Uterus (tissue), 2 donors: ENCODE results near the gene ILK.

ENCODE experiments used
- POLR2A ChIP-seq, 2 donors: fragments of 450-650 bp; IDR thresholded peaks; one replicate each; pipeline ENCODE4 v1.6.1; 2016; ENCODE audit warnings: antibody characterized with exemption in 2 of 2, mild to moderate bottlenecking in 1 of 2, moderate library complexity in 1 of 2
- TF ChIP-seq, protein P1 (sequence below), 4 experiments: fragments of 200-600 bp in 2 of 4; fragments of 450-650 bp in 2 of 4; sonication (generic) in 2 of 4; IDR thresholded peaks; one replicate each; pipeline ENCODE4 v1.5.1; 2016 to 2019; ENCODE audit warnings: antibody characterized with exemption in 4 of 4, mild to moderate bottlenecking in 2 of 4, moderate library complexity in 1 of 4

DNA sequence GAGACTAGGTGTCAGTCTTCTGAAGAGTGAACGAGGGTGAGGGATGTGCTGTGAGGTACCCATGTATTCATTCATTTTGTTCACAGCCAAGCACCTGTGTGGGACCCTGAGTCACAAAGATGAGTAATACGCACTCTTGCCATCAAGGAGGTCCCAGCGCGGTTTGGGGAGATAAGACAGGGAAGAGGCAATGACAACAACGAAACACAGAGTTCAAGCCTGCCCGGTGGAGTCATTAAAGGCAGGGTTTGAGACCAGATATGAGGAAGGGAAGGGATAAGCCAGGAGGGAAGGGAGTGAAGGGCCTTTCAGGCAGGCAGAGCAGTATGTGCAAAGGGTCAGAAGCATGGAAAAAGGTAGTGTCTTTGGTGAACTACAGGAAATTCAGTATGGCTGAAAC, 47.4 kb downstream of the ILK start:
- no peak for TF ChIP-seq POLR2A (IDR thresholded peaks at IDR 0.05)
- TF ChIP-seq, protein P1, sequence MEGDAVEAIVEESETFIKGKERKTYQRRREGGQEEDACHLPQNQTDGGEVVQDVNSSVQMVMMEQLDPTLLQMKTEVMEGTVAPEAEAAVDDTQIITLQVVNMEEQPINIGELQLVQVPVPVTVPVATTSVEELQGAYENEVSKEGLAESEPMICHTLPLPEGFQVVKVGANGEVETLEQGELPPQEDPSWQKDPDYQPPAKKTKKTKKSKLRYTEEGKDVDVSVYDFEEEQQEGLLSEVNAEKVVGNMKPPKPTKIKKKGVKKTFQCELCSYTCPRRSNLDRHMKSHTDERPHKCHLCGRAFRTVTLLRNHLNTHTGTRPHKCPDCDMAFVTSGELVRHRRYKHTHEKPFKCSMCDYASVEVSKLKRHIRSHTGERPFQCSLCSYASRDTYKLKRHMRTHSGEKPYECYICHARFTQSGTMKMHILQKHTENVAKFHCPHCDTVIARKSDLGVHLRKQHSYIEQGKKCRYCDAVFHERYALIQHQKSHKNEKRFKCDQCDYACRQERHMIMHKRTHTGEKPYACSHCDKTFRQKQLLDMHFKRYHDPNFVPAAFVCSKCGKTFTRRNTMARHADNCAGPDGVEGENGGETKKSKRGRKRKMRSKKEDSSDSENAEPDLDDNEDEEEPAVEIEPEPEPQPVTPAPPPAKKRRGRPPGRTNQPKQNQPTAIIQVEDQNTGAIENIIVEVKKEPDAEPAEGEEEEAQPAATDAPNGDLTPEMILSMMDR (IDR thresholded peaks at IDR 0.05), result no peak
